SU-DHL-6 (cell line): ENCODE measurements around the gene MTG1.
"Not testable (repeated sequence)": the region's sequence is repeated elsewhere in the genome, so short reads cannot be mapped to it uniquely, and the experiment has no call there.

ENCODE experiments used
- H2AFZ ChIP-seq: fragments of 200-600 bp; sonication (generic); 2 replicates; pipeline ENCODE4 v1.6.1; 2014; ENCODE audit warnings: low read depth, mild to moderate bottlenecking, moderate library complexity, mixed read lengths, antibody characterized with exemption, low read length; ENCODE audit not compliant: severe bottlenecking
- H3F3A ChIP-seq: fragments of 200-600 bp; shearing (Covaris generic); 2 replicates; pipeline ENCODE4 v1.6.0; 2016; ENCODE audit warnings: antibody characterized with exemption, mild to moderate bottlenecking; ENCODE audit not compliant: insufficient read depth
- H3K27ac ChIP-seq: fragments of 200-600 bp; sonication (generic); 2 replicates; pipeline ENCODE4 v1.5.1; 2016; ENCODE audit warnings: low read depth, mild to moderate bottlenecking, low read length, moderate library complexity, mixed read lengths
- H3K27me3 ChIP-seq: fragments of 200-600 bp; sonication (generic), shearing (Covaris generic); 2 replicates; pipeline ENCODE4 v1.6.0; 2014; ENCODE audit warnings: mild to moderate bottlenecking, low read length
- H3K36me3 ChIP-seq: fragments of 200-600 bp; sonication (generic); 2 replicates; pipeline ENCODE4 v1.6.1; 2014; ENCODE audit warnings: mild to moderate bottlenecking, low read length, mixed read lengths
- H3K4me2 ChIP-seq: fragments of 300-600, 200-600 bp; shearing (Covaris generic), sonication (generic); 2 replicates; pipeline ENCODE4 v1.6.0; 2014; ENCODE audit warnings: low read length, low read depth, mild to moderate bottlenecking; ENCODE audit not compliant: poor library complexity, severe bottlenecking
- H3K4me3 ChIP-seq: fragments of 200-600 bp; sonication (generic); 2 replicates; pipeline ENCODE4 v1.5.1; 2014; ENCODE audit warnings: antibody characterized with exemption, low read length, mild to moderate bottlenecking, mixed read lengths; ENCODE audit not compliant: insufficient read depth, poor library complexity, severe bottlenecking
- H3K79me2 ChIP-seq: fragments of 200-600 bp; sonication (generic); 2 replicates; pipeline ENCODE4 v1.6.1; 2014; ENCODE audit warnings: mild to moderate bottlenecking, low read length, moderate library complexity; ENCODE audit not compliant: insufficient read depth
- H3K9ac ChIP-seq: fragments of 200-600 bp; sonication (generic); 2 replicates; pipeline ENCODE4 v1.7.0; 2014; ENCODE audit warnings: mild to moderate bottlenecking, low read length
- H3K9me2 ChIP-seq: fragments of 200-600 bp; sonication (generic); replicated peaks from 2 replicates; pipeline ENCODE4 v1.6.1; 2014; ENCODE audit warnings: low read length; ENCODE audit not compliant: insufficient read depth
- H3K9me3 ChIP-seq: fragments of 200-600 bp; sonication (generic); 2 replicates; pipeline ENCODE4 v1.6.1; 2014; ENCODE audit warnings: low read length, mixed read lengths; ENCODE audit not compliant: insufficient read depth
- H4K20me1 ChIP-seq: fragments of 200-600 bp; sonication (generic); 2 replicates; pipeline ENCODE4 v1.6.1; 2014; ENCODE audit warnings: low read depth, mild to moderate bottlenecking, antibody characterized with exemption, low read length, moderate library complexity, mixed read lengths
- EZH2phosphoT487 ChIP-seq: fragments of 200-600 bp; sonication (generic), shearing (Covaris generic); conservative IDR thresholded peaks from 2 replicates; pipeline ENCODE4 v1.6.1; 2018; ENCODE audit warnings: mild to moderate bottlenecking, antibody characterized with exemption, low read length, moderate library complexity, mixed read lengths
- TF ChIP-seq, protein P1 (sequence below): fragments of 200-600 bp; sonication (generic); IDR thresholded peaks from one replicate; pipeline ENCODE4 v1.5.1; 2017; ENCODE audit warnings: antibody characterized with exemption, mild to moderate bottlenecking, low read length, moderate library complexity; ENCODE audit not compliant: insufficient read depth, poor library complexity, severe bottlenecking

Gene MTG1

DNA sequence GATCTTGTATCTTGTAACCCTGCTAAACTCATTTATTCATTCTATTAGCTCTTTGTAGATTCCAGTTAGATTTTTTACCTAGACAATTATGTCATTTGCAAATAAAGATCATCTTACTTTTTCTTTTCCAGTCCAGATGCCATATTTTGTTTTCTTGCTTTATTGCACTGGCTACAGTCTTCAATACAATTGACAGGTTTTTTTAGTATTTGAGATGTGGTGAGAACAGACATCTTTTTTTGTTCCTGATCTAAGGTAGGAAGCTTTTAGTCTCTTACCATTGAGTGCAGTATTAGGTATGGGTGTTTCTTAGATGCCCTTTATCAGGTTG, 18.4 kb downstream of the MTG1 start:
- H3K27ac ChIP-seq = no peak overlapping the region
- peaks cover 51% of the 10 kb centered on the region for H3K36me3 ChIP-seq
- no peak overlapping the region for H3K4me3 ChIP-seq
- no peaks in the 10 kb centered on the region for H3K27me3 ChIP-seq
- H3K9me2 ChIP-seq = no peaks in the 10 kb centered on the region
- no peak overlapping the region for H3K4me2 ChIP-seq
- H3F3A ChIP-seq = no peaks in the 10 kb centered on the region
- H3K79me2 ChIP-seq = peaks cover 39% of the 10 kb centered on the region; the same call in 1 of the 2 replicates
- H2AFZ ChIP-seq = no peak overlapping the region
- H3K9ac ChIP-seq = no peak overlapping the region
- TF ChIP-seq, protein P1, sequence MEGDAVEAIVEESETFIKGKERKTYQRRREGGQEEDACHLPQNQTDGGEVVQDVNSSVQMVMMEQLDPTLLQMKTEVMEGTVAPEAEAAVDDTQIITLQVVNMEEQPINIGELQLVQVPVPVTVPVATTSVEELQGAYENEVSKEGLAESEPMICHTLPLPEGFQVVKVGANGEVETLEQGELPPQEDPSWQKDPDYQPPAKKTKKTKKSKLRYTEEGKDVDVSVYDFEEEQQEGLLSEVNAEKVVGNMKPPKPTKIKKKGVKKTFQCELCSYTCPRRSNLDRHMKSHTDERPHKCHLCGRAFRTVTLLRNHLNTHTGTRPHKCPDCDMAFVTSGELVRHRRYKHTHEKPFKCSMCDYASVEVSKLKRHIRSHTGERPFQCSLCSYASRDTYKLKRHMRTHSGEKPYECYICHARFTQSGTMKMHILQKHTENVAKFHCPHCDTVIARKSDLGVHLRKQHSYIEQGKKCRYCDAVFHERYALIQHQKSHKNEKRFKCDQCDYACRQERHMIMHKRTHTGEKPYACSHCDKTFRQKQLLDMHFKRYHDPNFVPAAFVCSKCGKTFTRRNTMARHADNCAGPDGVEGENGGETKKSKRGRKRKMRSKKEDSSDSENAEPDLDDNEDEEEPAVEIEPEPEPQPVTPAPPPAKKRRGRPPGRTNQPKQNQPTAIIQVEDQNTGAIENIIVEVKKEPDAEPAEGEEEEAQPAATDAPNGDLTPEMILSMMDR = no peak
- no peak for TF ChIP-seq EZH2phosphoT487
- H4K20me1 ChIP-seq = no peaks in the 10 kb centered on the region
- peaks cover 16% of the 10 kb centered on the region; the same call in 1 of the 2 replicates for H3K9me3 ChIP-seq

DNA sequence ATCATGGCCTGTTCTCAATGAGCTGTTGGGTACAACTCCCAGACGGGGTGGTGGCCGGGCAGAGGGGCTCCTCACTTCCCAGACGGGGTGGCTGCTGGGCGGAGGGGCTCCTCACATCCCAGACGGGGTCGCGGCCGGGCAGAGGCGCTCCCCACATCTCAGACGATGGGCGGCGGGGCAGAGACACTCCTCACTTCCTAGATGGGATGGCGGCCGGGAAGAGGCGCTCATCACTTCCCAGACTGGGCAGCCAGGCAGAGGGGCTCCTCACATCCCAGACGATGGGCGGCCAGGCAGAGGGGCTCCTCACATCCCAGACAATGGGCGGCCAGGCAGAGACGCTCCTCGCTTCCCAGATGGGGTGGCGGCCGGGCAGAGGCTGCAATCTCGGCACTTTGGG, 20.4 kb downstream of the MTG1 start:
- not testable (repeated sequence) for H3K4me3 ChIP-seq, H3K27me3 ChIP-seq, H3K4me2 ChIP-seq, H2AFZ ChIP-seq, H3K9ac ChIP-seq, H3K27ac ChIP-seq, H4K20me1 ChIP-seq, H3F3A ChIP-seq, H3K9me2 ChIP-seq
- peaks cover 23% of the 10 kb centered on the region; the same call in 1 of the 2 replicates for H3K79me2 ChIP-seq
- peaks cover 40% of the 10 kb centered on the region for H3K36me3 ChIP-seq
- peaks cover 16% of the 10 kb centered on the region; the same call in 1 of the 2 replicates for H3K9me3 ChIP-seq

DNA sequence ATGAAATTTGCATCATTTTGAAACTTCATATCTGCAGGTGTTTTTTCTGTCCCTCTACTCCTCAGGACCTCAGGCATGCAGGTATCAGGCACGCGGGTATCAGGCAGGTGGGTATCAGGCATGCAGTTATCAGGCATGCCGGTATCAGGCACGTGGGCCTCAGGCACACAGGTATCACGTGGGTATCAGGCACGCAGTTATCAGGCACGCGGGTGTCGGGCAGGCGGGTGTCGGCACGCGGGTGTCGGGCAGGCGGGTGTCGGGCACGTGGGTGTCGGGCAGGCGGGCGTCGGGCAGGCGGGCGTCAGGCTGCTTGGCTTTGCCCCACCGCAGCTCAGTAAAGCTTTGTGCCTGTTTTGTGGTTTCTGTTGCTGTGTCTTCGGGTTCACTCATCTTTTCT, 21.8 kb downstream of the MTG1 start:
- Histone ChIP-seq H2AFZ (no peak overlapping the region), H3K27me3 (no peaks in the 10 kb centered on the region), H3K79me2 (peaks cover 10% of the 10 kb centered on the region; the same call in 1 of the 2 replicates), H3K9me2 (no peaks in the 10 kb centered on the region), H3K36me3 (peaks cover 27% of the 10 kb centered on the region), H4K20me1 (no peaks in the 10 kb centered on the region), H3K4me3 (no peak overlapping the region), H3K9ac (no peak overlapping the region), H3F3A (no peaks in the 10 kb centered on the region), H3K9me3 (peaks cover 16% of the 10 kb centered on the region; the same call in 1 of the 2 replicates), H3K27ac (no peak overlapping the region), H3K4me2 (no peak overlapping the region)
- TF ChIP-seq, protein P1 = no peak

DNA sequence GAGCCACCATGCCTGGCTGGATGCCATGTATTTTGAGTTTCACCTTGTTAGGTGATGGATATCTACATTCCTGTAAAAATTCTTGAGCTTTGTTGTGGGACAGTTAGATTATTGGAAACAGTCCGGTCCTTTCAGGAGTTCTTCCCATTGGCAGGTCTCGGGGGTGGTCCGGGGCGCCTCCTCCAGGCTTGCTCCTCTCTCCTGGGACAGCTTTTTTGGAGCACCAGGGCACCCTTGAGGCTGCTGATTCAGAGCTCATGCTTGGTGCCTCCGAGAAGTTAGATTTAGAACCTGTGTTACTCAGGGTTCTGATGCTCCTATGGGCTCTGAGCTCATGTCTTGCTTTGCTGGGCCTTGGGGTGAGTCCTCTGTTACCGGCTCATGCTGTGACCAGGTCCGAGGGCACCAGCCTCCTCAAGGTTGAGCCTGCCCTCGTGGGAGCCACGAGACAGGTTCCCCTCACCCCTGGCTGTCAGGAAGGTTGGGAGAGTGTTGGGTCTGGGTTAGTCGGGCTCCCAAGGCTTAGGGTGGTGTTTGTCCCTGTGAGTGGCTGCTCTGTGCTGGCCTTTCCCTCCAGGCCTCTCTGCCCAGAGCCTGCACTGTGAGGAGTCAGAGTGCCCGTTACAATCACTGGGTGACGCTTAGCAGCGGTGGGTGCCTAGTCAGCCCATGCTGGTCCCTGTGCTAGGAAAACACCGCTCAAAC, 24.5 kb downstream of the MTG1 start:
- Histone ChIP-seq H3K9me3 (no peaks in the 10 kb centered on the region), H3F3A (no peaks in the 10 kb centered on the region), H3K9me2 (no peaks in the 10 kb centered on the region), H3K4me3 (no peak overlapping the region), H3K79me2 (no peaks in the 10 kb centered on the region), H3K27me3 (no peaks in the 10 kb centered on the region), H3K27ac (no peak overlapping the region), H3K36me3 (peaks cover 3% of the 10 kb centered on the region; the same call in 1 of the 2 replicates), H3K4me2 (no peak overlapping the region), H2AFZ (no peak overlapping the region), H4K20me1 (no peaks in the 10 kb centered on the region), H3K9ac (no peak overlapping the region)
- no peak for TF ChIP-seq EZH2phosphoT487
- TF ChIP-seq, protein P1 = no peak
